Activated naive CD8-positive, alpha-beta T cell treated with anti-CD3 and anti-CD28 coated beads, Interleukin-2, amount 10 ng/mL, durations not matched to agents 7 days and 5 days (primary cell): ENCODE data around the gene LMX1A. TPM values are rescaled to one million over a fixed set of nuclear protein-coding genes. Genes with fewer than 3 reads are reported as not detected.
A peak's percentile ranks its signal among the peaks of the same experiment; 100 is the strongest.

Source experiments
- ATAC-seq: fragments of 150-1000 bp; cut with Tn5 transposase; one replicate; pipeline ENCODE4 v1.10.0; 2021; ENCODE audit warnings: low read depth, moderate library complexity
- POLR2A ChIA-PET: fragments of 350-600 bp; sonication (Branson Sonifier 250); formaldehyde crosslinking; loops from one replicate; lab custom pipeline; 2021; ENCODE audit warnings: antibody characterized with exemption; lab: Charles Lee
- DNase-seq: peaks from one replicate; pipeline ENCODE4 v3.0.0; 2021
- H3K27ac Mint-ChIP-seq: one replicate; pipeline ENCODE4 v1.8.0; 2022; ENCODE audit warnings: mild to moderate bottlenecking, mixed read lengths
- H3K27me3 Mint-ChIP-seq: one replicate; pipeline ENCODE4 v1.8.0; 2022; ENCODE audit warnings: mild to moderate bottlenecking, moderate library complexity, mixed read lengths
- H3K36me3 Mint-ChIP-seq: one replicate; pipeline ENCODE4 v1.8.0; 2021; ENCODE audit warnings: mild to moderate bottlenecking, mixed read lengths
- H3K4me1 Mint-ChIP-seq: one replicate; pipeline ENCODE4 v1.8.0; 2021; ENCODE audit warnings: mixed read lengths
- H3K4me3 Mint-ChIP-seq: one replicate; pipeline ENCODE4 v1.8.0; 2022; ENCODE audit warnings: mild to moderate bottlenecking, moderate library complexity, mixed read lengths
- H3K9me3 Mint-ChIP-seq: one replicate; pipeline ENCODE4 v1.8.0; 2021; ENCODE audit warnings: mixed read lengths
- total RNA-seq, 2 experiments: library from RNA; stranded (reverse); gene quantifications; one replicate each; pipeline ENCODE4 v1.2.3, GENCODE V29; 2021

LMX1A gene
- total RNA-seq, 2 experiments from 2014 or later, result not detected

- no peaks in the 10 kb centered on the region for H3K4me1 Mint-ChIP-seq
- H3K27ac Mint-ChIP-seq, result no peak overlapping the region
- H3K4me3 Mint-ChIP-seq, result no peak overlapping the region
- no peak for ATAC-seq
- POLR2A ChIA-PET, result no interaction called here
- no peak for DNase-seq
- H3K9me3 Mint-ChIP-seq, result no peaks in the 10 kb centered on the region
- H3K36me3 Mint-ChIP-seq, result no peaks in the 10 kb centered on the region
- H3K27me3 Mint-ChIP-seq, result peaks cover 9% of the 10 kb centered on the region
Measured at GRCh38 chr1:165290148-165290547, 66.4 kb downstream of the LMX1A start.

GRCh38 chr1:165289556-165289955 is 67.0 kb downstream of the LMX1A start:
- Mint-ChIP-seq H3K27ac (no peak overlapping the region), H3K27me3 (peaks cover 9% of the 10 kb centered on the region), H3K36me3 (no peaks in the 10 kb centered on the region), H3K4me1 (no peaks in the 10 kb centered on the region), H3K9me3 (no peaks in the 10 kb centered on the region), H3K4me3 (no peak overlapping the region)
- ATAC-seq, result no peak
- POLR2A ChIA-PET, result no interaction called here
- no peak for DNase-seq

GRCh38 chr1:165288350-165289120 is 68.0 kb downstream of the LMX1A start:
- Mint-ChIP-seq H3K27me3 (peaks cover 9% of the 10 kb centered on the region), H3K9me3 (no peaks in the 10 kb centered on the region)

GRCh38 chr1:165287781-165288180 is 68.7 kb downstream of the LMX1A start:
- Mint-ChIP-seq H3K27me3 (peaks cover 9% of the 10 kb centered on the region), H3K9me3 (no peaks in the 10 kb centered on the region), H3K4me3 (no peak overlapping the region), H3K27ac (no peak overlapping the region), H3K4me1 (no peaks in the 10 kb centered on the region), H3K36me3 (no peaks in the 10 kb centered on the region)
- DNase-seq (no peak), ATAC-seq (no peak)
- POLR2A ChIA-PET, result no interaction called here

More at GRCh38 chr1:165288350-165289120, 68.0 kb downstream of the LMX1A start:
- Mint-ChIP-seq H3K4me3 (no peak overlapping the region), H3K4me1 (no peaks in the 10 kb centered on the region), H3K27ac (no peak overlapping the region), H3K36me3 (no peaks in the 10 kb centered on the region)
- no peak for ATAC-seq
- no peak for DNase-seq
- POLR2A ChIA-PET, result no interaction called here

- Mint-ChIP-seq H3K4me3 (no peak overlapping the region), H3K27me3 (peaks cover 9% of the 10 kb centered on the region), H3K27ac (no peak overlapping the region), H3K4me1 (no peaks in the 10 kb centered on the region), H3K36me3 (no peaks in the 10 kb centered on the region), H3K9me3 (no peaks in the 10 kb centered on the region)
- POLR2A ChIA-PET, result no interaction called here
- no peak for DNase-seq
- no peak for ATAC-seq
Measured at GRCh38 chr1:165287329-165287728, 69.2 kb downstream of the LMX1A start.

- ATAC-seq (no peak), DNase-seq (no peak)
- H3K9me3 Mint-ChIP-seq, result no peaks in the 10 kb centered on the region
- H3K27ac Mint-ChIP-seq, result no peak overlapping the region
- no peak overlapping the region for H3K4me3 Mint-ChIP-seq
- POLR2A ChIA-PET, result no interaction called here
- H3K27me3 Mint-ChIP-seq, result peaks cover 9% of the 10 kb centered on the region
- no peaks in the 10 kb centered on the region for H3K36me3 Mint-ChIP-seq
- H3K4me1 Mint-ChIP-seq, result no peaks in the 10 kb centered on the region
Measured at GRCh38 chr1:165284454-165284853, 72.1 kb downstream of the LMX1A start.

GRCh38 chr1:165281207-165281901 is 75.2 kb downstream of the LMX1A start:
- Mint-ChIP-seq H3K4me3 (no peak overlapping the region), H3K27ac (no peak overlapping the region)
- DNase-seq, result no peak

GRCh38 chr1:165279882-165280281 is 76.6 kb downstream of the LMX1A start:
- no peaks in the 10 kb centered on the region for H3K4me1 Mint-ChIP-seq
- DNase-seq, result no peak
- no peaks in the 10 kb centered on the region for H3K9me3 Mint-ChIP-seq
- no peak overlapping the region for H3K27ac Mint-ChIP-seq
- ATAC-seq, result no peak
- no peak overlapping the region for H3K4me3 Mint-ChIP-seq
- POLR2A ChIA-PET, result no interaction called here
- no peaks in the 10 kb centered on the region for H3K27me3 Mint-ChIP-seq
- H3K36me3 Mint-ChIP-seq, result no peaks in the 10 kb centered on the region

More at GRCh38 chr1:165281207-165281901, 75.2 kb downstream of the LMX1A start:
- no peaks in the 10 kb centered on the region for H3K9me3 Mint-ChIP-seq
- no peaks in the 10 kb centered on the region for H3K36me3 Mint-ChIP-seq
- no peaks in the 10 kb centered on the region for H3K4me1 Mint-ChIP-seq
- POLR2A ChIA-PET, result interaction anchor here (0.7 kb wide), 1 partner anchor 302 kb away, joined by 3 read pairs; no protein-coding TSS in a partner anchor
- no peaks in the 10 kb centered on the region for H3K27me3 Mint-ChIP-seq
- ATAC-seq, result no peak

GRCh38 chr1:165276314-165276713 is 80.2 kb downstream of the LMX1A start:
- POLR2A ChIA-PET, result no interaction called here
- DNase-seq, result no peak
- Mint-ChIP-seq H3K27me3 (no peaks in the 10 kb centered on the region), H3K4me1 (no peaks in the 10 kb centered on the region), H3K9me3 (no peaks in the 10 kb centered on the region), H3K27ac (no peak overlapping the region), H3K36me3 (no peaks in the 10 kb centered on the region), H3K4me3 (no peak overlapping the region)
- no peak for ATAC-seq

- POLR2A ChIA-PET, result no interaction called here
- Mint-ChIP-seq H3K27me3 (peaks cover 3% of the 10 kb centered on the region), H3K4me1 (no peaks in the 10 kb centered on the region), H3K27ac (no peak overlapping the region), H3K9me3 (no peaks in the 10 kb centered on the region), H3K36me3 (no peaks in the 10 kb centered on the region), H3K4me3 (no peak overlapping the region)
- ATAC-seq (no peak), DNase-seq (no peak)
Measured at GRCh38 chr1:165265196-165265838, 91.2 kb downstream of the LMX1A start.

GRCh38 chr1:165259706-165260428 is 96.6 kb downstream of the LMX1A start:
- Mint-ChIP-seq H3K36me3 (no peaks in the 10 kb centered on the region), H3K4me1 (no peaks in the 10 kb centered on the region), H3K9me3 (no peaks in the 10 kb centered on the region), H3K27ac (no peak overlapping the region), H3K27me3 (peaks cover 3% of the 10 kb centered on the region), H3K4me3 (no peak overlapping the region)
- POLR2A ChIA-PET, result no interaction called here
- no peak for ATAC-seq
- no peak for DNase-seq

GRCh38 chr1:165259236-165259635 is 97.3 kb downstream of the LMX1A start:
- no peaks in the 10 kb centered on the region for H3K4me1 Mint-ChIP-seq
- ATAC-seq, result no peak

GRCh38 chr1:165257969-165258459 is 98.5 kb downstream of the LMX1A start:
- POLR2A ChIA-PET, result no interaction called here
- H3K4me3 Mint-ChIP-seq, result no peak overlapping the region
- peaks cover 3% of the 10 kb centered on the region for H3K27me3 Mint-ChIP-seq

More at GRCh38 chr1:165259236-165259635, 97.3 kb downstream of the LMX1A start:
- Mint-ChIP-seq H3K27me3 (peaks cover 3% of the 10 kb centered on the region), H3K36me3 (no peaks in the 10 kb centered on the region), H3K4me3 (no peak overlapping the region), H3K9me3 (no peaks in the 10 kb centered on the region), H3K27ac (no peak overlapping the region)
- DNase-seq, result no peak
- POLR2A ChIA-PET, result no interaction called here

More at GRCh38 chr1:165257969-165258459, 98.5 kb downstream of the LMX1A start:
- Mint-ChIP-seq H3K36me3 (no peaks in the 10 kb centered on the region), H3K9me3 (no peaks in the 10 kb centered on the region), H3K27ac (no peak overlapping the region), H3K4me1 (no peaks in the 10 kb centered on the region)
- ATAC-seq (no peak), DNase-seq (peak; percentile 36)
